ENCODE measurements around the gene RBM24. TPM values are rescaled to one million over a fixed set of nuclear protein-coding genes. Genes with fewer than 3 reads are reported as not detected.
"Not testable (repeated sequence)": the region's sequence is repeated elsewhere in the genome, so short reads cannot be mapped to it uniquely, and the experiment has no call there.

The RBM24 gene
- polyA plus RNA-seq, 1 donor from 2014 or later = 4.9 TPM

DNA sequence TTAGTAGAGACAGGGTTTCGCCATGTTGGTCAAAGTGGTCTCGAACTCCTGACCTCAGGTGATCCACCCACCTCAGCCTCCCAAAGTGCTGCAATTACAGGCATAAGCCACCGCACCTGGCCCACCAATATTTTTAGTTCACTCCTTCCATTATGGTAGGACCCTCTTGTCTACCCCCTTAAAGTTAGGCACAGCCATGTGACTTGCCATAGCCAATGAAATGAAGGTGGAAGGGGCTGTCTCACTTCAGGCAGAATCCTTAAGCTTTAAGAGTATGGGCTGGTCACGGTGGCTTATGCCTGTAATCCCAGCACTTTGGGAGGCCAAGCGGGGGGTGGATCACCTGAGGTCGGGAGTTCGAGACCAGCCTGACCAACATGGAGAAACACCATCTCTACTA, 32.1 kb downstream of the RBM24 start:
- H3K27ac ChIP-seq (ENCODE audit: low read length); H3K36me3 ChIP-seq (ENCODE audit: insufficient read depth, low read length); H3K4me2 ChIP-seq (ENCODE audit: low read length); H3K9me3 ChIP-seq (ENCODE audit: low read length); H3K27me3 ChIP-seq (ENCODE audit: insufficient read depth, low read depth, low read length); H2AFZ ChIP-seq (ENCODE audit: low read depth, low read length); H3K4me3 ChIP-seq (ENCODE audit: low read length); H3K79me2 ChIP-seq (replicated peaks; ENCODE audit: insufficient read depth, low read length); H4K20me1 ChIP-seq (ENCODE audit: insufficient read depth); H3K9ac ChIP-seq (ENCODE audit: low read length); H3K9me2 ChIP-seq (ENCODE audit: insufficient read depth, low read length); H3F3A ChIP-seq (ENCODE audit: insufficient read depth, low read length, poor library complexity, severe bottlenecking): not testable (repeated sequence)

DNA sequence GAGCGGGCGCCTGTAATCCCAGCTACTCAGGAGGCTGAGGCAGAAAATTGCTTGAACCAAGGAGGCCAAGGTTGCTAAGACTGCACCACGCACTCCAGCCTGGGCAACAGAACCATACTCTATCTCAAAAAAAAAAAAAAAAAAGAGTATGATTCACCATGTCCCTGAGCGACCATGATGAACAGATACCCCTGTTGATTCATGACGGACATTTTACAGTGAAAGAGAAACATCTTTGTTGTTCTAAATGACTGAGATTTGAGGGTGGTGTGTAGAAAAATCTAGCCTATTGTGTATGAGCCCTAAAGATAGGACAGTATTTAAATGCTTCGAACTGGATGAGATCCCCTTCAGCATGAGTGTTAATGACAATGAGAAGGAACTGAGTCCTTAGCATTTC, 32.8 kb downstream of the RBM24 start:
- no peak for TF ChIP-seq SMC3 (conservative IDR thresholded peaks at IDR 0.05; ENCODE audit: poor library complexity)
- TF ChIP-seq RAD21 (conservative IDR thresholded peaks at IDR 0.05) = no peak
- TF ChIP-seq, protein P1, sequence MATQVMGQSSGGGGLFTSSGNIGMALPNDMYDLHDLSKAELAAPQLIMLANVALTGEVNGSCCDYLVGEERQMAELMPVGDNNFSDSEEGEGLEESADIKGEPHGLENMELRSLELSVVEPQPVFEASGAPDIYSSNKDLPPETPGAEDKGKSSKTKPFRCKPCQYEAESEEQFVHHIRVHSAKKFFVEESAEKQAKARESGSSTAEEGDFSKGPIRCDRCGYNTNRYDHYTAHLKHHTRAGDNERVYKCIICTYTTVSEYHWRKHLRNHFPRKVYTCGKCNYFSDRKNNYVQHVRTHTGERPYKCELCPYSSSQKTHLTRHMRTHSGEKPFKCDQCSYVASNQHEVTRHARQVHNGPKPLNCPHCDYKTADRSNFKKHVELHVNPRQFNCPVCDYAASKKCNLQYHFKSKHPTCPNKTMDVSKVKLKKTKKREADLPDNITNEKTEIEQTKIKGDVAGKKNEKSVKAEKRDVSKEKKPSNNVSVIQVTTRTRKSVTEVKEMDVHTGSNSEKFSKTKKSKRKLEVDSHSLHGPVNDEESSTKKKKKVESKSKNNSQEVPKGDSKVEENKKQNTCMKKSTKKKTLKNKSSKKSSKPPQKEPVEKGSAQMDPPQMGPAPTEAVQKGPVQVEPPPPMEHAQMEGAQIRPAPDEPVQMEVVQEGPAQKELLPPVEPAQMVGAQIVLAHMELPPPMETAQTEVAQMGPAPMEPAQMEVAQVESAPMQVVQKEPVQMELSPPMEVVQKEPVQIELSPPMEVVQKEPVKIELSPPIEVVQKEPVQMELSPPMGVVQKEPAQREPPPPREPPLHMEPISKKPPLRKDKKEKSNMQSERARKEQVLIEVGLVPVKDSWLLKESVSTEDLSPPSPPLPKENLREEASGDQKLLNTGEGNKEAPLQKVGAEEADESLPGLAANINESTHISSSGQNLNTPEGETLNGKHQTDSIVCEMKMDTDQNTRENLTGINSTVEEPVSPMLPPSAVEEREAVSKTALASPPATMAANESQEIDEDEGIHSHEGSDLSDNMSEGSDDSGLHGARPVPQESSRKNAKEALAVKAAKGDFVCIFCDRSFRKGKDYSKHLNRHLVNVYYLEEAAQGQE (IDR thresholded peaks at IDR 0.05; ENCODE audit: borderline replicate concordance) = no peak
- no peak for TF ChIP-seq MXI1 (conservative IDR thresholded peaks at IDR 0.05; ENCODE audit: poor library complexity, severe bottlenecking)
- TF ChIP-seq EP300 (conservative IDR thresholded peaks at IDR 0.05; ENCODE audit: poor library complexity, severe bottlenecking) = no peak
- TF ChIP-seq, protein P2, sequence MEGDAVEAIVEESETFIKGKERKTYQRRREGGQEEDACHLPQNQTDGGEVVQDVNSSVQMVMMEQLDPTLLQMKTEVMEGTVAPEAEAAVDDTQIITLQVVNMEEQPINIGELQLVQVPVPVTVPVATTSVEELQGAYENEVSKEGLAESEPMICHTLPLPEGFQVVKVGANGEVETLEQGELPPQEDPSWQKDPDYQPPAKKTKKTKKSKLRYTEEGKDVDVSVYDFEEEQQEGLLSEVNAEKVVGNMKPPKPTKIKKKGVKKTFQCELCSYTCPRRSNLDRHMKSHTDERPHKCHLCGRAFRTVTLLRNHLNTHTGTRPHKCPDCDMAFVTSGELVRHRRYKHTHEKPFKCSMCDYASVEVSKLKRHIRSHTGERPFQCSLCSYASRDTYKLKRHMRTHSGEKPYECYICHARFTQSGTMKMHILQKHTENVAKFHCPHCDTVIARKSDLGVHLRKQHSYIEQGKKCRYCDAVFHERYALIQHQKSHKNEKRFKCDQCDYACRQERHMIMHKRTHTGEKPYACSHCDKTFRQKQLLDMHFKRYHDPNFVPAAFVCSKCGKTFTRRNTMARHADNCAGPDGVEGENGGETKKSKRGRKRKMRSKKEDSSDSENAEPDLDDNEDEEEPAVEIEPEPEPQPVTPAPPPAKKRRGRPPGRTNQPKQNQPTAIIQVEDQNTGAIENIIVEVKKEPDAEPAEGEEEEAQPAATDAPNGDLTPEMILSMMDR (IDR thresholded peaks at IDR 0.05; ENCODE audit: poor library complexity, severe bottlenecking) = no peak
- no peak for TF ChIP-seq TAF1 (IDR thresholded peaks at IDR 0.05; ENCODE audit: low read depth)
- no peak for TF ChIP-seq EZH2 (IDR thresholded peaks at IDR 0.05; ENCODE audit: borderline replicate concordance, insufficient read depth, low read length, poor library complexity, severe bottlenecking)
- no peak for TF ChIP-seq POLR2AphosphoS5 (IDR thresholded peaks at IDR 0.05)
- no peaks in the 10 kb centered on the region for H3K27me3 ChIP-seq (ENCODE audit: insufficient read depth, low read depth, low read length)
- no peak overlapping the region for H3K4me3 ChIP-seq (ENCODE audit: low read length)
- no peaks in the 10 kb centered on the region for H3K79me2 ChIP-seq (replicated peaks; ENCODE audit: insufficient read depth, low read length)
- H3K36me3 ChIP-seq (ENCODE audit: insufficient read depth, low read length) = no peaks in the 10 kb centered on the region
- H3F3A ChIP-seq (ENCODE audit: insufficient read depth, low read length, poor library complexity, severe bottlenecking) = no peaks in the 10 kb centered on the region
- no peaks in the 10 kb centered on the region for H3K9me2 ChIP-seq (ENCODE audit: insufficient read depth, low read length)
- no peak overlapping the region for H3K4me2 ChIP-seq (ENCODE audit: low read length)
- no peak overlapping the region for H3K27ac ChIP-seq (ENCODE audit: low read length)
- H3K9ac ChIP-seq (ENCODE audit: low read length) = no peak overlapping the region
- H2AFZ ChIP-seq (ENCODE audit: low read depth, low read length) = no peak overlapping the region
- no peaks in the 10 kb centered on the region for H3K9me3 ChIP-seq (ENCODE audit: low read length)
- H4K20me1 ChIP-seq (ENCODE audit: insufficient read depth) = no peaks in the 10 kb centered on the region

DNA sequence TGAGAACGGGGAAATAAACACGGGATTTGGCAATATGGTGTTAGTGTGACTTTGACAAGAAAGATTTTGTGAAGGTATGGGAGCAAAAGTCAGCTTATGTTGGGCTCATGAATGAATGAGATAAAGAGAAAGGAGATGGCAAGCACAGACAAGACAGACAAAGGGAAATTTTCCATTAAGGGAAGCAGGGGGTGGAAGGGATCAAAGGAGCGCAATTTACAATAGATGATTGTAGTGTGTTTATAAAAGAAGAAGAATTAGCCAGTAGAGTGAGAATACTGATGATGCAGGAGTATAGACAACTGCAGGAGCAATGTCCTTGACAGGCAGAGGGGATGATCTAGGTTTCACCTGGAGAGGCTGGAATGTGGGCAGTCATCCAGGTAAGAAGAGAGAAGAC, 34.1 kb downstream of the RBM24 start:
- Histone ChIP-seq H3K9me2 (ENCODE audit: insufficient read depth, low read length) (no peaks in the 10 kb centered on the region), H3K27ac (ENCODE audit: low read length) (no peak overlapping the region), H3K27me3 (ENCODE audit: insufficient read depth, low read depth, low read length) (no peaks in the 10 kb centered on the region), H4K20me1 (ENCODE audit: insufficient read depth) (no peaks in the 10 kb centered on the region), H2AFZ (ENCODE audit: low read depth, low read length) (no peak overlapping the region), H3K36me3 (ENCODE audit: insufficient read depth, low read length) (no peaks in the 10 kb centered on the region), H3K79me2 (replicated peaks; ENCODE audit: insufficient read depth, low read length) (no peaks in the 10 kb centered on the region), H3K9ac (ENCODE audit: low read length) (no peak overlapping the region), H3K4me2 (ENCODE audit: low read length) (no peak overlapping the region), H3K4me3 (ENCODE audit: low read length) (no peak overlapping the region), H3K9me3 (ENCODE audit: low read length) (no peaks in the 10 kb centered on the region), H3F3A (ENCODE audit: insufficient read depth, low read length, poor library complexity, severe bottlenecking) (no peaks in the 10 kb centered on the region)
- TF ChIP-seq MXI1 (conservative IDR thresholded peaks at IDR 0.05; ENCODE audit: poor library complexity, severe bottlenecking) (no peak), EP300 (conservative IDR thresholded peaks at IDR 0.05; ENCODE audit: poor library complexity, severe bottlenecking) (no peak), SMC3 (conservative IDR thresholded peaks at IDR 0.05; ENCODE audit: poor library complexity) (no peak), EZH2 (IDR thresholded peaks at IDR 0.05; ENCODE audit: borderline replicate concordance, insufficient read depth, low read length, poor library complexity, severe bottlenecking) (no peak), POLR2AphosphoS5 (IDR thresholded peaks at IDR 0.05) (no peak), TAF1 (IDR thresholded peaks at IDR 0.05; ENCODE audit: low read depth) (no peak), RAD21 (conservative IDR thresholded peaks at IDR 0.05) (no peak)
- TF ChIP-seq, protein P2 (IDR thresholded peaks at IDR 0.05; ENCODE audit: poor library complexity, severe bottlenecking) = no peak
- TF ChIP-seq, protein P1 (IDR thresholded peaks at IDR 0.05; ENCODE audit: borderline replicate concordance) = no peak
